Gastroesophageal sphincter (tissue), 4 donors: ENCODE data around the gene CYRIA. TPM values are rescaled to one million over a fixed set of nuclear protein-coding genes. Genes with fewer than 3 reads are reported as not detected.

Source experiments
- ATAC-seq: fragments of 150-250 bp; one replicate; pipeline ENCODE4 v1.9.1; 2016; ENCODE audit warnings: mild to moderate bottlenecking, moderate library complexity
- H3K27ac ChIP-seq, 4 donors: fragments of 200-600 bp; sonication (generic) in 3 of 4; 1 replicate in 3 of 4; 2 replicates in 1 of 4; pipeline ENCODE4 v1.5.1; 2016 to 2019
- H3K27me3 ChIP-seq: fragments of 200-600 bp; sonication (generic); one replicate; pipeline ENCODE4 v1.5.1; 2019
- H3K36me3 ChIP-seq, 2 donors: fragments of 200-600 bp; sonication (generic); one replicate each; pipeline ENCODE4 v1.5.1; 2019; ENCODE audit warnings: control low read depth in 1 of 2
- H3K4me1 ChIP-seq, 3 donors: fragments of 200-600 bp; sonication (generic); 1 replicate in 2 of 3; 2 replicates in 1 of 3; pipeline ENCODE4 v1.5.1; 2016 to 2019; ENCODE audit warnings: control low read depth in 2 of 3
- H3K4me3 ChIP-seq, 2 donors: fragments of 200-600 bp; sonication (generic); one replicate each; pipeline ENCODE4 v1.5.1; 2019; ENCODE audit warnings: mild to moderate bottlenecking in 1 of 2, moderate library complexity in 1 of 2
- H3K9me3 ChIP-seq, 3 donors: fragments of 200-600 bp; sonication (generic); one replicate each; pipeline ENCODE4 v1.5.1; 2017 to 2019; ENCODE audit warnings: control low read depth in 2 of 3
- EP300 ChIP-seq: sonication (generic); formaldehyde crosslinking; IDR thresholded peaks from one replicate; pipeline ENCODE4 v1.6.1; 2017; ENCODE audit warnings: antibody characterized with exemption, mild to moderate bottlenecking
- POLR2A ChIP-seq, 2 donors: fragments of 450-650 bp; IDR thresholded peaks; one replicate each; pipeline ENCODE4 v1.6.1; 2017; ENCODE audit warnings: antibody characterized with exemption in 2 of 2, mild to moderate bottlenecking in 2 of 2, moderate library complexity in 1 of 2
- POLR2AphosphoS5 ChIP-seq: sonication (generic); formaldehyde crosslinking; IDR thresholded peaks from one replicate; pipeline ENCODE4 v1.6.1; 2017; ENCODE audit warnings: antibody characterized with exemption
- WGBS, 2 donors: methylation state at CpG; one replicate each; pipeline ENCODE4 v1.1.5; 2018; ENCODE audit warnings: low coverage in 1 of 2; 5-methylcytosine and 5-hydroxymethylcytosine counted together
- total RNA-seq, 4 donors: library from RNA; depleted of rRNA; stranded (reverse); fragments of >200 nt; gene quantifications; one replicate each; pipeline ENCODE4 v1.1.0, GENCODE V29; 2016
- TF ChIP-seq, protein P1 (sequence below), 4 experiments: fragments of 200-600 bp in 2 of 4; fragments of 450-650 bp in 2 of 4; sonication (generic) in 1 of 4; IDR thresholded peaks; one replicate each; pipeline ENCODE4 v1.5.1; 2017 to 2019; ENCODE audit warnings: antibody characterized with exemption in 4 of 4, mild to moderate bottlenecking in 2 of 4, moderate library complexity in 2 of 4

CYRIA gene
- total RNA-seq, 4 donors from 2014 or later = 9.3 to 20.7 (median 13.4) TPM

DNA sequence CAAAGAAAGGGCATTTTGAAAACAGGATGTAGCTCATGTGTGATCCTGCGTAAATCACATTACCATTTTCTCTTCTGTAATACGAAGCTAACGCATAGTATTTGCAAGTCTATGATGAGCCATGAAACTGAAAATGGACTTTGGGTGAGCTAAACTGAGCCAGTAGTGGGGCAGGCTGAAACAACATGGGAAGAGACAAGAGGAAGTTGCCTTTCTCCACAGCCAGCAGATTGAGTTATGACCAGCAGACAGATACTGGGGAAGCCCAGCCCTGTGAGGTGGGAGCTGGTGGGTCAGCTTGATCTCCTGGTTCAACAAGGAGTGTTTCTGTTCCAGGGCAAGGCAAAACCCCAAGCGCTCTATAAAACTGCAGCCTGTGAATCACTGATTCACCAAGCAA, 11.8 kb downstream of the CYRIA start:
- Histone ChIP-seq H3K4me1 (peaks cover 18 to 97% (median 36%) of the 10 kb centered on the region in 3 donors), H3K27me3 (no peaks in the 10 kb centered on the region), H3K9me3 (no peaks in the 10 kb centered on the region), H3K4me3 (no peak overlapping the region), H3K36me3 (no peaks in the 10 kb centered on the region), H3K27ac (peak overlapping the region in 3 of 4 donors; percentile 71 to 81 (median 77))
- TF ChIP-seq, protein P1, sequence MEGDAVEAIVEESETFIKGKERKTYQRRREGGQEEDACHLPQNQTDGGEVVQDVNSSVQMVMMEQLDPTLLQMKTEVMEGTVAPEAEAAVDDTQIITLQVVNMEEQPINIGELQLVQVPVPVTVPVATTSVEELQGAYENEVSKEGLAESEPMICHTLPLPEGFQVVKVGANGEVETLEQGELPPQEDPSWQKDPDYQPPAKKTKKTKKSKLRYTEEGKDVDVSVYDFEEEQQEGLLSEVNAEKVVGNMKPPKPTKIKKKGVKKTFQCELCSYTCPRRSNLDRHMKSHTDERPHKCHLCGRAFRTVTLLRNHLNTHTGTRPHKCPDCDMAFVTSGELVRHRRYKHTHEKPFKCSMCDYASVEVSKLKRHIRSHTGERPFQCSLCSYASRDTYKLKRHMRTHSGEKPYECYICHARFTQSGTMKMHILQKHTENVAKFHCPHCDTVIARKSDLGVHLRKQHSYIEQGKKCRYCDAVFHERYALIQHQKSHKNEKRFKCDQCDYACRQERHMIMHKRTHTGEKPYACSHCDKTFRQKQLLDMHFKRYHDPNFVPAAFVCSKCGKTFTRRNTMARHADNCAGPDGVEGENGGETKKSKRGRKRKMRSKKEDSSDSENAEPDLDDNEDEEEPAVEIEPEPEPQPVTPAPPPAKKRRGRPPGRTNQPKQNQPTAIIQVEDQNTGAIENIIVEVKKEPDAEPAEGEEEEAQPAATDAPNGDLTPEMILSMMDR (IDR thresholded peaks at IDR 0.05) = no peak
- TF ChIP-seq POLR2A (IDR thresholded peaks at IDR 0.05) (no peak), EP300 (no peak), POLR2AphosphoS5 (no peak)
- WGBS, 2 donors = 78 to 80% methylated on average over 1 to 4 of the region's 4 CpGs
- no peak for ATAC-seq

DNA sequence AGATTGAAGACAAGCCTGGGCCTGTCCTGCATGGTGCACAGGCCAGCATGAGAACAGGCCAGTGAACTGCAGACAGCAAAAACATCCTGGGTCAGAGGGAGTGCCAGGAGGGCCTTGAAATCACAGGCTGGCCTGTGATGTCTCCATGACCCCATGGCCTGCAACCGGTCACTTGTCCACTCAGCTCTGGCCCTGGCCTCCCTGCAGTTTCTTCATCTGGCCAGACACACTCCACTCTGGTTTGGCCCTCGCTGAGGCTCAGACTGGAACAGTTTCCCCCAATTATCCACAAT, 12.6 kb downstream of the CYRIA start:
- ATAC-seq = peak; percentile 71
- no peak for TF ChIP-seq POLR2AphosphoS5
- TF ChIP-seq POLR2A (IDR thresholded peaks at IDR 0.05) = no peak
- no peak for TF ChIP-seq EP300
- TF ChIP-seq, protein P1 (IDR thresholded peaks at IDR 0.05) = no peak
- Histone ChIP-seq H3K9me3 (no peaks in the 10 kb centered on the region), H3K27me3 (no peaks in the 10 kb centered on the region), H3K4me1 (peaks cover 18 to 89% (median 28%) of the 10 kb centered on the region in 3 donors), H3K36me3 (no peaks in the 10 kb centered on the region), H3K4me3 (no peak overlapping the region), H3K27ac (peak overlapping the region in 3 of 4 donors; percentile 71 to 81 (median 77))
- 63 to 88% methylated on average over 1 of the region's 2 CpGs for WGBS, 2 donors

DNA sequence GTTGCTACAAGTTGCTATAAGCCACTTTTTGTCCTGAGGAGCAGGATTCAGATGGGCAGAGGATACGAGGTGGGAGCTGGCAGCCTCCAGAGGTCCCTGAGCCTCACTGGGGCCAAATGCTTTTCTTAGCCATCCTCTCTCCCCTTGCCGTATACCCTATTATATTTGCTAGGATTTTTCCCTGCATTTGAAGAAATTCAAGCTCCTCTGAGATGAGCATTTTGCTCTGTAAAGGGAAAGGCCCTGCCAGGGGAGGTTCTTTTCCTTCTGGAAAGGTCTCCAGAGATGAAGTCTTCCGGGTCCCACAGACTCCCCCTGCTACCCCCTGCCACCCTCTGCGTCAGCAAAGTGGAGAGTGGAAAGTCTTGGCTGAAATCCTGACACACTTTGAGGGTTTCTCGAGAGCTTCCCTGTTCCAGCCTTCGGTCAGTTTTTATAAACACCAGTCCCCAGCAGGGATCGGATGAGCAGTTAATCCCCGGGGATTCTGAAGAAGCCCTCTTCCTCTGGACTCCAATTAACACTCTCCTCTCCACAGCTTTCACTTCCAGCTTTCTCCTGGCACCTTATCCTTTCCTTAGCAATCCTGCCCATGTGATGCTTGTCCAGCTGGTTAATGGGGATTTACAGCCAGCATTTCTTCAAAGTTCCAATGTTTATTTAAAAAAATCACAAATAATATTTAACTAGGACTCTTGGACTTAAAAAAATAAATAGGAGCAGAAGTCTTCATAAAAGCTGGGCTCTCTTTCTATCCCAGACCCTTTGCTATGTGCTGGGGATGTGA, 13.1 kb downstream of the CYRIA start:
- TF ChIP-seq POLR2AphosphoS5 = peak; percentile 31
- TF ChIP-seq, protein P1 (IDR thresholded peaks at IDR 0.05) = no peak
- no peak for TF ChIP-seq POLR2A (IDR thresholded peaks at IDR 0.05)
- peaks cover 18 to 85% (median 24%) of the 10 kb centered on the region in 3 donors for H3K4me1 ChIP-seq
- H3K27me3 ChIP-seq = no peaks in the 10 kb centered on the region
- no peaks in the 10 kb centered on the region for H3K9me3 ChIP-seq
- H3K27ac ChIP-seq = peak overlapping the region; percentile 71 to 81 (median 76)
- no peaks in the 10 kb centered on the region for H3K36me3 ChIP-seq
- no peak overlapping the region for H3K4me3 ChIP-seq
- 14 to 19% methylated on average over 7 of the region's 8 CpGs for WGBS, 2 donors
- ATAC-seq = peak; percentile 38

DNA sequence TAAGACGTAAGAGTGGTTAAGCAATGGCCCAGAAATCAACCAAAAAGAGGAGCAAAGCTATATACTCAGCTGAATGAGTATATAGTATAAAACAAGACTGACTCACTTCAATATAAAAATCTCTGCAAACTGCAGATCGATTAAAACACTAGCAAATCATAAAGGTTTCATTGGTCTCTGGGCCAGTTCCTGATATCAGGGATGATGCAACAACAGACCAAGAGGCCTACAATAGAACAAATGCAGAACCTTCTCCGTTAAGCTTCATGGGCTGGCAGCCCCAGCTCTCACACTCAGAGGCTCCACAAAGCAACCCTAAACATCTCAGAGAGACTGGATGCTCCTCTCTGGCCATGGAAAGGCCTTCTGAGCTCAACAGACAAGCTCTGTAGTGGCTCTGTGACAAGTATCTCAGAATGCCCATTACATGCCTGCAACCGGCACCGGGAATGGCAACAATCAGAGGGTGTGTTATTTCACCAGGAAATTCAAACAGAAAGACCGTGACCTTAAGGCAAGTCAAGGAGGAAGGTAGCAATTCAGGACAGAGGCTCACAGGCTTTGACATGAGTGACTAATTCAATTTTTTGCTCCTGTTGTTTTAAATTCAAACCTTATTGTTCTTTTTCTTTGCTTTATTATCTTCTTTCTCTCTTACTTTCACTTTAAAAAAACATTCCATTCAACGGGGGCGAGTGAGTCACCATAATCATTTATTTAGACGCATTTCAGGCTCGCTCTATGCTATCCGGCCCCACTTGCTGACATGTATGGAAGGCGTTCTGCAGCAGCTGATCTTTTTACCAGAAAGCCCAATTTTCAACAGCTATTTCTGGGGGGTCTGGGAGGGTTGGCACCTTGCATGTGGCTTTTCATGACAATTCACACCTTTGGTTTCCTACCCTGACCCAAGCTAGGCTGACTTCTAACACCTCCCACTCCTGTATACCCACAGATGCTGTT, 15.1 kb downstream of the CYRIA start:
- Histone ChIP-seq H3K27me3 (no peaks in the 10 kb centered on the region), H3K36me3 (no peaks in the 10 kb centered on the region), H3K27ac (peak overlapping the region; percentile 44 to 81 (median 72)), H3K4me3 (peak overlapping the region; percentile 27 to 34), H3K9me3 (no peaks in the 10 kb centered on the region), H3K4me1 (peaks cover 18 to 69% (median 18%) of the 10 kb centered on the region in 3 donors)
- 16 to 19% methylated on average over 11 to 12 of the region's 12 CpGs for WGBS, 2 donors
- TF ChIP-seq POLR2AphosphoS5 = peak; percentile 57
- TF ChIP-seq, protein P1 (IDR thresholded peaks at IDR 0.05) = no peak
- ATAC-seq = peak; percentile 35
